GM23338 (cell line): Measurements from ENCODE around the gene APOB. TPM values are rescaled to one million over a fixed set of nuclear protein-coding genes. Genes with fewer than 3 reads are reported as not detected.

ENCODE experiments used
- ATAC-seq: fragments of 200-7000 bp; cut with Tn5 transposase; 3 replicates; pipeline ENCODE4 v1.9.1; 2020
- DNase-seq: peaks from one replicate; pipeline ENCODE4 v3.0.0-alpha.2; 2015; ENCODE audit warnings: low spot score
- H2AFZ ChIP-seq: fragments of 200-600 bp; sonication (generic); 2 replicates; pipeline ENCODE4 v1.8.0; 2016; ENCODE audit warnings: antibody characterized with exemption, mild to moderate bottlenecking, moderate library complexity
- H3F3A ChIP-seq: fragments of 200-600 bp; sonication (generic); replicated peaks from 2 replicates; pipeline ENCODE4 v1.8.0; 2017; ENCODE audit warnings: antibody characterized with exemption, mixed run types, low read depth
- H3K27ac ChIP-seq: fragments of 200-600 bp; sonication (generic); 2 replicates; pipeline ENCODE4 v1.6.1; 2016; ENCODE audit warnings: low read depth
- H3K27me3 ChIP-seq: fragments of 200-600 bp; sonication (generic); 2 replicates; pipeline ENCODE4 v1.8.0; 2016; ENCODE audit warnings: mild to moderate bottlenecking, mixed run types, moderate library complexity; ENCODE audit not compliant: insufficient read depth
- H3K36me3 ChIP-seq: fragments of 200-600 bp; sonication (generic); 2 replicates; pipeline ENCODE4 v1.8.0; 2016; ENCODE audit warnings: mild to moderate bottlenecking; ENCODE audit not compliant: insufficient read depth
- H3K4me1 ChIP-seq: fragments of 200-600 bp; sonication (generic); 2 replicates; pipeline ENCODE4 v1.8.0; 2016; ENCODE audit warnings: mild to moderate bottlenecking, moderate library complexity; ENCODE audit not compliant: insufficient read depth
- H3K4me2 ChIP-seq: fragments of 200-600 bp; sonication (generic); 2 replicates; pipeline ENCODE4 v1.7.1; 2017; ENCODE audit warnings: mixed run types
- H3K4me3 ChIP-seq: fragments of 200-600 bp; sonication (generic); 2 replicates; pipeline ENCODE4 v1.6.1; 2016; ENCODE audit warnings: mixed run types
- H3K79me2 ChIP-seq: fragments of 200-600 bp; sonication (generic); replicated peaks from 2 replicates; pipeline ENCODE4 v1.8.0; 2017; ENCODE audit warnings: mild to moderate bottlenecking; ENCODE audit not compliant: insufficient read depth
- H3K9me2 ChIP-seq: fragments of 200-600 bp; sonication (generic); 2 replicates; pipeline ENCODE4 v1.8.0; 2017; ENCODE audit not compliant: insufficient read depth
- H4K20me1 ChIP-seq: fragments of 200-600 bp; sonication (generic); replicated peaks from 2 replicates; pipeline ENCODE4 v1.8.0; 2017; ENCODE audit warnings: mild to moderate bottlenecking; ENCODE audit not compliant: insufficient read depth
- H3K27ac Mint-ChIP-seq: 2 replicates; pipeline ENCODE4 v1.8.0; 2020; ENCODE audit warnings: inconsistent platforms, mild to moderate bottlenecking, moderate library complexity, mixed read lengths
- H3K27me3 Mint-ChIP-seq: 3 replicates; pipeline ENCODE4 v1.8.0; 2022; ENCODE audit warnings: low read depth, mild to moderate bottlenecking, moderate library complexity, mixed read lengths, inconsistent platforms; ENCODE audit not compliant: insufficient read depth, poor library complexity
- H3K36me3 Mint-ChIP-seq: 3 replicates; pipeline ENCODE4 v1.8.0; 2021; ENCODE audit warnings: low read depth, mild to moderate bottlenecking, inconsistent platforms, moderate library complexity, mixed read lengths
- H3K4me1 Mint-ChIP-seq: 3 replicates; pipeline ENCODE4 v1.8.0; 2020; ENCODE audit warnings: mild to moderate bottlenecking, inconsistent platforms, mixed read lengths
- H3K4me3 Mint-ChIP-seq: 3 replicates; pipeline ENCODE4 v1.8.0; 2021; ENCODE audit warnings: moderate library complexity, mild to moderate bottlenecking, inconsistent platforms, mixed read lengths
- H3K9me3 Mint-ChIP-seq: 3 replicates; pipeline ENCODE4 v1.8.0; 2020; ENCODE audit warnings: moderate library complexity, mild to moderate bottlenecking, inconsistent platforms, mixed read lengths
- CTCF ChIP-seq, 2 experiments: fragments of 200-600 bp in 1 of 2; sonication (generic) in 1 of 2; conservative IDR thresholded peaks; 2 replicates each; pipeline versions ENCODE4 v1.5.1 to v1.6.1; 2016 to 2017; ENCODE audit warnings: antibody characterized with exemption in 2 of 2, low read depth in 2 of 2, mild to moderate bottlenecking in 2 of 2, moderate library complexity in 1 of 2
- EZH2 ChIP-seq: fragments of 200-600 bp; sonication (generic); IDR thresholded peaks from one replicate; pipeline ENCODE4 v1.8.0; 2017; ENCODE audit warnings: antibody characterized with exemption, mild to moderate bottlenecking, low read depth; ENCODE audit not compliant: unreplicated experiment
- EZH2phosphoT487 ChIP-seq: fragments of 200-600 bp; sonication (generic); IDR thresholded peaks from one replicate; pipeline ENCODE4 v1.8.1; 2018; ENCODE audit warnings: antibody characterized with exemption; ENCODE audit not compliant: unreplicated experiment
- NANOG ChIP-seq: IDR thresholded peaks from 2 replicates; pipeline ENCODE4 v1.6.1; 2016; ENCODE audit warnings: antibody characterized with exemption, borderline replicate concordance
- POLR2AphosphoS5 ChIP-seq: IDR thresholded peaks from 2 replicates; pipeline ENCODE4 v1.6.1; 2016; ENCODE audit warnings: antibody characterized with exemption, low read depth
- STAT1 ChIP-seq: IDR thresholded peaks from one replicate; pipeline ENCODE4 v1.6.1; 2016; ENCODE audit warnings: antibody characterized with exemption; ENCODE audit not compliant: unreplicated experiment
- ZNF114 ChIP-seq: fragments of 250-450 bp; sonication (Bioruptor Pico); IDR thresholded peaks from 2 replicates; pipeline ENCODE4 v1.5.0; 2020; ENCODE audit warnings: mild to moderate bottlenecking, moderate library complexity
- ZNF331 ChIP-seq: fragments of 250-450 bp; sonication (Bioruptor Pico); IDR thresholded peaks from 2 replicates; pipeline ENCODE4 v1.5.0; 2020; ENCODE audit warnings: low read depth, mild to moderate bottlenecking, moderate library complexity
- polyA plus RNA-seq: library from polyadenylated mRNA; unstranded; fragments of >200 nt; fragmentation: Nextera tagmentation; extraction: Ambion mirVana; gene quantifications from 2 replicates; pipeline ENCODE4 v1.2.1, GENCODE V29; 2016
- total RNA-seq: library from RNA; depleted of rRNA; stranded (reverse); fragments of >200 nt; shearing (Covaris generic); gene quantifications from 2 replicates; pipeline ENCODE4 v1.2.3, GENCODE V29; 2014
- TF ChIP-seq, protein P1 (sequence below): IDR thresholded peaks from one replicate; pipeline ENCODE4 v1.6.1; 2018; ENCODE audit warnings: antibody characterized with exemption; ENCODE audit not compliant: unreplicated experiment

The APOB gene
- total and polyA plus RNA-seq, 2 experiments from 2014 or later = 0.08 to 0.56 TPM

DNA sequence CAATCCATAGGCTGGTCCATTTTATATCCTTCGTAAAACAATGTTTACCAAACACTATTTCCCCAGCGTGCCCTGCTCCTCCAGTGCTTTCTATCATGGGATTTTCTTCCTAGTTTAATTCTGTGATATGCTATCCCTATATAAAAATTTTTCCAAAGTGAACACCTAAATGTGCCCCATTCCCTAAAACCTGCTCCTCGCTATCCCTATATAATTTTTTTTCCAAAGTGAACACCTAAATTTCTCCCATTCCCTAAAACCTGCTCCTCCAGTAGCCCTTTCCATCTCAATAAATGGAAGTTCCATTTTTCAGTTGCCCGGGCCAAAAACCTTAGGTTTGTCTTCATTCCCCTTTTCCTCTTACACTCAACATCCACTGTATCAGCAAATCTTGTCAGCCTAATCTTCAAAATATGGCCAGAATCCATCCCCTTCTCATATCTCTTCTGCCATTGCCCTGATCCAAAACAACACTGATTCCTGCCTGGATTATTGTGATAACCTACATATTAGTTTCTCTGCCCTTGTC, 26.1 kb downstream of the APOB start (continued):
- TF ChIP-seq CTCF (conservative IDR thresholded peaks at IDR 0.05; ENCODE audit: low read depth in 2 of 2) (no peak), EZH2 (no peak), ZNF114 (CRISPR knock-in tag) (no peak)

DNA sequence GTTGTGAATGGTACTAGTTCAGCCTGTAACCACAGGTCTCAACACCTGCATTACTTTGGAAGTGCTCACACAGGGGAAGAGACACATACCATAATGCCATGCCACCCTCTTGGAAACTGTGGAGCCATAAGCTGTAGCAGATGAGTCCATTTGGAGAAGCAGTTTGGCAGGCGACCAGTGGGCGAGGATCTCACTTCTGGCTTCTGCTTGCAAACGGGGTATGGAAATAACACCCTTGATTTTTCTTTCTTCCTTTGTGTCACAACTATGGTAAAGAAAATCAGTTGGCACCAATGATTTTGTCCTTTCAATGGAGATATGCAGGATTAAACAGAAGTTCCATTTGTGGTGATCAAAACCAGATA, 28.6 kb downstream of the APOB start:
- H3K36me3 ChIP-seq = no peaks in the 10 kb centered on the region
- Mint-ChIP-seq H3K36me3 (no peaks in the 10 kb centered on the region), H3K4me1 (no peaks in the 10 kb centered on the region), H3K9me3 (no peaks in the 10 kb centered on the region; the same call in 1 of the 3 replicates), H3K27ac (no peak overlapping the region), H3K27me3 (no peaks in the 10 kb centered on the region), H3K4me3 (no peak overlapping the region)
- H3K27me3 ChIP-seq = no peaks in the 10 kb centered on the region
- DNase-seq (no peak), ATAC-seq (no peak)
- H3K4me2 ChIP-seq = no peak overlapping the region
- no peaks in the 10 kb centered on the region for H4K20me1 ChIP-seq
- no peak overlapping the region for H2AFZ ChIP-seq
- H3K9me2 ChIP-seq = no peaks in the 10 kb centered on the region; the same call in none of the 2 replicates
- no peaks in the 10 kb centered on the region for H3K79me2 ChIP-seq
- H3K4me1 ChIP-seq = no peaks in the 10 kb centered on the region
- no peaks in the 10 kb centered on the region for H3F3A ChIP-seq
- H3K27ac ChIP-seq = no peak overlapping the region
- TF ChIP-seq ZNF331 (CRISPR knock-in tag) (no peak), EZH2phosphoT487 (no peak), NANOG (no peak), EZH2 (no peak), POLR2AphosphoS5 (no peak), STAT1 (no peak)
- TF ChIP-seq, protein P1, sequence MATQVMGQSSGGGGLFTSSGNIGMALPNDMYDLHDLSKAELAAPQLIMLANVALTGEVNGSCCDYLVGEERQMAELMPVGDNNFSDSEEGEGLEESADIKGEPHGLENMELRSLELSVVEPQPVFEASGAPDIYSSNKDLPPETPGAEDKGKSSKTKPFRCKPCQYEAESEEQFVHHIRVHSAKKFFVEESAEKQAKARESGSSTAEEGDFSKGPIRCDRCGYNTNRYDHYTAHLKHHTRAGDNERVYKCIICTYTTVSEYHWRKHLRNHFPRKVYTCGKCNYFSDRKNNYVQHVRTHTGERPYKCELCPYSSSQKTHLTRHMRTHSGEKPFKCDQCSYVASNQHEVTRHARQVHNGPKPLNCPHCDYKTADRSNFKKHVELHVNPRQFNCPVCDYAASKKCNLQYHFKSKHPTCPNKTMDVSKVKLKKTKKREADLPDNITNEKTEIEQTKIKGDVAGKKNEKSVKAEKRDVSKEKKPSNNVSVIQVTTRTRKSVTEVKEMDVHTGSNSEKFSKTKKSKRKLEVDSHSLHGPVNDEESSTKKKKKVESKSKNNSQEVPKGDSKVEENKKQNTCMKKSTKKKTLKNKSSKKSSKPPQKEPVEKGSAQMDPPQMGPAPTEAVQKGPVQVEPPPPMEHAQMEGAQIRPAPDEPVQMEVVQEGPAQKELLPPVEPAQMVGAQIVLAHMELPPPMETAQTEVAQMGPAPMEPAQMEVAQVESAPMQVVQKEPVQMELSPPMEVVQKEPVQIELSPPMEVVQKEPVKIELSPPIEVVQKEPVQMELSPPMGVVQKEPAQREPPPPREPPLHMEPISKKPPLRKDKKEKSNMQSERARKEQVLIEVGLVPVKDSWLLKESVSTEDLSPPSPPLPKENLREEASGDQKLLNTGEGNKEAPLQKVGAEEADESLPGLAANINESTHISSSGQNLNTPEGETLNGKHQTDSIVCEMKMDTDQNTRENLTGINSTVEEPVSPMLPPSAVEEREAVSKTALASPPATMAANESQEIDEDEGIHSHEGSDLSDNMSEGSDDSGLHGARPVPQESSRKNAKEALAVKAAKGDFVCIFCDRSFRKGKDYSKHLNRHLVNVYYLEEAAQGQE = no peak
- no peak overlapping the region for H3K4me3 ChIP-seq
